ENCODE data around the gene PRR14L. TPM values are rescaled to one million over a fixed set of nuclear protein-coding genes. Genes with fewer than 3 reads are reported as not detected.
"Not testable (repeated sequence)": the region's sequence is repeated elsewhere in the genome, so short reads cannot be mapped to it uniquely, and the experiment has no call there.

The PRR14L gene
- total RNA-seq, 2 experiments from 2014 or later: 28.7 to 31.8 TPM

DNA sequence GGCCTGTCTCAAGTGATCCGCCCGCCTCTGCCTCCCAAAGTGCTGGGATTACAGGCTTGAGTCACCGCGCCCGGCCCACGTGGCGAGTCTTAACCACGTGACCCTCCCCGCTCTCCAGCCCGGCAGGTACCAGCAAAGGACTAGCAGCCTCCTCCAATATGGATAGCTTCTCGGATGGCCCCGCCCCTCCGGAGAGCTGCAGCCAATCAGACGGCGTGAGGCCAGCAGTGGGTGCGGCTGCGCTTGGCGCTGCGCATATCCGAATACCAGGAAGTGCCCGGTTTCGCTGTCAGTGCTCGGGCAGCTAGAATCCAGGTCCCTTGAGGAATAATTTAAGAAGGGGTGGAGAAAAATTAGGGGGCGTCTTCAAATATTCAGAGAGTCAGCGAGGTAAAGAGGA, 73.2 kb downstream of the PRR14L start:
- peak; percentile 95 for DNase-seq
- CTCF ChIA-PET: interaction anchor here (0.5 to 4.1 kb wide), 7 partner anchors 9 to 300 kb away, joined by 3 to 30 read pairs (median 5); no protein-coding TSS in a partner anchor
- Mint-ChIP-seq H3K27me3 (ENCODE audit: low read depth) (no peaks in the 10 kb centered on the region), H3K27ac (peak overlapping the region; percentile 82), H3K4me3 (peak overlapping the region; percentile 85), H3K4me1 (ENCODE audit: low read depth) (peaks cover 10% of the 10 kb centered on the region), H3K9me3 (no peaks in the 10 kb centered on the region), H3K36me3 (ENCODE audit: low read depth) (no peaks in the 10 kb centered on the region)
- intact Hi-C loops (cut with micrococcal nuclease): loop anchor here (2.0 kb wide), 1 partner anchor 14 kb away; the partner anchor contains the start of gene PISD

DNA sequence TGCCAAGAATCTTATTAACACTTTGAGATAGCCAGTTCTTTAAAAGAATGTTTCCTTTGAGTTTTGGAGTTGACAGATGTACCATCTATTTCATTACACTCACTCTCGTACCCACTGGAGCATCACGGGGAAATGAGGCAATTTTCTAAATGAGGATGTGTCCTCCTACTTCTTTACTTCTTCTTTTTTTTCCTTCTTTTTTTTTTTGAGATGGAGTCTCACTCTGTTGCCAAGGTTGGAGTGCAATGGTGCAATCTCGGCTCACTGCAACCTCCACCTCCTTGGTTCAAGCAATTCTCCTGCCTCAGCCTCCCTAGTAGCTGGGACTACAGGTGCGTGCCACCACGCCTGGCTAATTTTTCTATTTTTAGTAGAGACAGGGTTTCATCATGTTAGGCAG, 75.7 kb downstream of the PRR14L start:
- H3K4me3 Mint-ChIP-seq; intact Hi-C loops (cut with micrococcal nuclease); H3K36me3 Mint-ChIP-seq (ENCODE audit: low read depth); H3K27ac Mint-ChIP-seq; DNase-seq; H3K9me3 Mint-ChIP-seq; H3K27me3 Mint-ChIP-seq (ENCODE audit: low read depth): not testable (repeated sequence)
- CTCF ChIA-PET: interaction anchor here (0.6 to 4.1 kb wide), 3 partner anchors 9 to 296 kb away, joined by 3 to 30 read pairs (median 3); no protein-coding TSS in a partner anchor
- peaks cover 10% of the 10 kb centered on the region for H3K4me1 Mint-ChIP-seq (ENCODE audit: low read depth)

DNA sequence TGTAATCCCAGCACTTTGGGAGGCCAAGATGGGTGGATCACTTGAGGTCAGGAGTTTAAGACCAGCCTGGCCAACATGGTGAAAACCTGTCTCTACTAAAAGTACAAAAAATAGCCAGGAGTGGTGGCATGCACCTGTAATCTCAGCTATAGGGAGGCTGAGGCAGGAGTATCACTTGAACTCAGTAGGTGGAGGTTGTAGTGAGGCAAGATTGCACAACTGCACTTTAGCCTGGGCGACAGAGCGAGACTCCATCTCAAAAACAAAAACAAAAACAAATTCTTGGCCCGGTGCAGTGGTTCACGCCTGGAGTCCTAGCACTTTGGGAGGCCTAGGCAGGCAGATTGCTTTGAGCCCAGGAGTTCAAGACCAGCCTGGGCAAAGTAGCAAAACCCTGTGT, 81.1 kb downstream of the PRR14L start:
- not testable (repeated sequence) for H3K27ac Mint-ChIP-seq; H3K9me3 Mint-ChIP-seq; H3K4me1 Mint-ChIP-seq (ENCODE audit: low read depth); H3K27me3 Mint-ChIP-seq (ENCODE audit: low read depth); DNase-seq; H3K36me3 Mint-ChIP-seq (ENCODE audit: low read depth); H3K4me3 Mint-ChIP-seq
- CTCF ChIA-PET: interaction anchor here (0.6 to 1.6 kb wide), 7 partner anchors 8 to 391 kb away, joined by 3 to 6 read pairs (median 4); no protein-coding TSS in a partner anchor
- intact Hi-C loops (cut with micrococcal nuclease): loop anchor here (1.0 to 10.0 kb wide), 2 partner anchors 80 to 806 kb away; partner anchors contain the start of gene FBXO7

DNA sequence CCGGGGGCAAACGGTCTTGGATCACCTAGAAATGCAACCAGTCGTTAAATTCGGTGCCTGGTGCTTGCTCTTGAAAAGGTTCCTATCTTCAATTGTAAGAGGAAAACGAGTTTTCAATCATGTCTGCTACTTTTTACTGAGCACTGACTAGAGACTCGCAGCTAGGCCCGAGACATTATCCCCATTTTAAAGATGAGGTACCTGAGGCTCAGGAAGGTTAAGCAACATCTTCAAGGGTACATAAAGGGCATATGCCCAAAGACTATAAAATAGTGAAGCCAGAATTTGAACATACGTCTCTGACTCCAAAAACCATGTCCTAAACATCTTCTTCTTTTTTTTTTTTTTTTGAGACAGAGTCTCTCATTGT, 87.3 kb downstream of the PRR14L start:
- no peaks in the 10 kb centered on the region for H3K9me3 Mint-ChIP-seq
- peak overlapping the region; percentile 91 for H3K4me3 Mint-ChIP-seq
- intact Hi-C loops (cut with micrococcal nuclease): loop anchor here (1.0 to 10.0 kb wide), 8 partner anchors 14 to 812 kb away; partner anchors contain the start of genes FBXO7, RTCB and YWHAH
- CTCF ChIA-PET: interaction anchor here (0.7 to 2.6 kb wide), 2 partner anchors 308 to 318 kb away, joined by 3 to 17 read pairs; no protein-coding TSS in a partner anchor
- no peaks in the 10 kb centered on the region for H3K27me3 Mint-ChIP-seq (ENCODE audit: low read depth)
- H3K36me3 Mint-ChIP-seq (ENCODE audit: low read depth): peaks cover 6% of the 10 kb centered on the region
- DNase-seq: no peak
- H3K27ac Mint-ChIP-seq: peak overlapping the region; percentile 84
- H3K4me1 Mint-ChIP-seq (ENCODE audit: low read depth): peaks cover 38% of the 10 kb centered on the region

DNA sequence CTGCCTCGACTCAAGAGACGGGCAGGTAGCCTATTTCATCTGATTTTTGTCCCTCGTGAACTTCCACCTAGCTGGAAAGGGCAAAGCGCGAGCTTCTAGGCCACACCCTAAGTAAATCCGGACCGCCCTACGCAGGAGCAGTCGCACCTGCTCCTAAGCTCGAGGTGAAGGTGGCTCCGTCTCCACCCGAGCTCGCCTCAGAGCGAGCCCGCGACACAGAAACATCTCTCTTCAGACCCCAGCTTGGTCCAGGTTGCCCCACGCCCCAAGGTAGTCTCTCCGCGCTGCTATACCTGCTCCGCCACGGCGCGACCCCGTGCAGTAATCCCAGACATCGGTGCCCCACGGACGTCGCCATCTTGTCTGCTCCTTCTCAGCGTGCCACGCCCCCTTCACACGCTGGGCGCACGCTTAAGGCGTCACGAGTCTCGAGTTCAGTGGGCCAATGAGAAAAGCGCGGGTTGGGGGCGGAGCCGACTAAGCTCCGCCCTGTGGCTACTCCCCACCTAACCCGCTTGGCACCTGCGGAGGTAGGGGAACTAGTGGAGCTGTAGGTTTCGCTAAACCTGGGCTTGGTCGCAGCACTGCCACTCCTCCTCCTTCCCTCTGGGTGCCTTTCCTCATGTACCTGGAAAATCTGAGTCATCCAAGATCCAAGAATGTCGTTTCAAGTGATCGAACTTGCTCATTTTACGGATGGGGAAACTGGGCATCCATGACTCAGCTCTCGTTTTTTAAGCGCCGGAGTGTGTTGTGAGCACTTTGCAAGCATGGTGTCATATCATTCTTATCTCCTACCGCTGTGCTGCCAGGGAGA, 87.9 kb downstream of the PRR14L start, which contains the start of gene PISD:
TSS of gene PISD (minus strand) at position 365 of the 817 bp plus-strand sequence. CDS start at position 358, 7 bp downstream.
- peak; percentile 97 for DNase-seq
- no peaks in the 10 kb centered on the region for H3K27me3 Mint-ChIP-seq (ENCODE audit: low read depth)
- H3K36me3 Mint-ChIP-seq (ENCODE audit: low read depth): peaks cover 6% of the 10 kb centered on the region
- peak within 1 kb of the TSS; percentile 84 for H3K27ac Mint-ChIP-seq
- peak within 1 kb of the TSS; percentile 91 for H3K4me3 Mint-ChIP-seq
- CTCF ChIA-PET: interaction anchor here (0.7 to 2.6 kb wide), 3 partner anchors 32 to 318 kb away, joined by 3 to 17 read pairs (median 6); no protein-coding TSS in a partner anchor
- H3K9me3 Mint-ChIP-seq: no peaks in the 10 kb centered on the region
- intact Hi-C loops (cut with micrococcal nuclease): loop anchor here (1.0 to 10.0 kb wide), 9 partner anchors 9 to 813 kb away; partner anchors contain the start of genes FBXO7, RTCB and YWHAH
- peaks cover 38% of the 10 kb centered on the region for H3K4me1 Mint-ChIP-seq (ENCODE audit: low read depth)

DNA sequence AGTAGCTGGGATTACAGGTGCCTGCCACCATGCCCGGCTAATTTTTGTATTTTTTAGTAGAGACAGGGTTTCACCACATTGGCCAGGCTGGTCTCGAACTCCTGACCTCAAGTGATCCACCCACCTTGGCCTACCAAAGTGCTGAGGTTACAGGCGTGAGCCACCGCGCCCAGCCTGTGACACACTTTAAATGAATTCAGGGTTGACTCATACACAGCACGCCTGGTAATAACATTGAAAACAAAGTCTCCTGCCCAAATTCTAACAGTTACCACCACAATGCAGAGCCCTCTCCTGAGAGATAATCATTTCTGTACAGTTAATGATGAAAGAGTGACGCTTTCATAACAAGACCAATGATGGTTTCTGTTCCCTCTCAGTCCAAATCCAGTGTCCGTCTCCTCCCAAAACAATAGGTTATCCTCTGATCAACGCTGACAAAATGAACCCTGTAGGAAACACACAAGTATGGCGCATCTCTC, 89.0 kb downstream of the PRR14L start:
- DNase-seq: peak; percentile 72
- H3K27me3 Mint-ChIP-seq (ENCODE audit: low read depth); H3K9me3 Mint-ChIP-seq; H3K36me3 Mint-ChIP-seq (ENCODE audit: low read depth): not testable (repeated sequence)
- peak overlapping the region; percentile 84 for H3K27ac Mint-ChIP-seq
- peak overlapping the region; percentile 91 for H3K4me3 Mint-ChIP-seq
- peaks cover 38% of the 10 kb centered on the region for H3K4me1 Mint-ChIP-seq (ENCODE audit: low read depth)
- CTCF ChIA-PET: interaction anchor here (0.6 to 2.6 kb wide), 3 partner anchors 31 to 310 kb away, joined by 4 to 17 read pairs (median 6); no protein-coding TSS in a partner anchor
- intact Hi-C loops (cut with micrococcal nuclease): loop anchor here (1.0 to 10.0 kb wide), 3 partner anchors 8 to 814 kb away; partner anchors contain the start of genes FBXO7 and RTCB

DNA sequence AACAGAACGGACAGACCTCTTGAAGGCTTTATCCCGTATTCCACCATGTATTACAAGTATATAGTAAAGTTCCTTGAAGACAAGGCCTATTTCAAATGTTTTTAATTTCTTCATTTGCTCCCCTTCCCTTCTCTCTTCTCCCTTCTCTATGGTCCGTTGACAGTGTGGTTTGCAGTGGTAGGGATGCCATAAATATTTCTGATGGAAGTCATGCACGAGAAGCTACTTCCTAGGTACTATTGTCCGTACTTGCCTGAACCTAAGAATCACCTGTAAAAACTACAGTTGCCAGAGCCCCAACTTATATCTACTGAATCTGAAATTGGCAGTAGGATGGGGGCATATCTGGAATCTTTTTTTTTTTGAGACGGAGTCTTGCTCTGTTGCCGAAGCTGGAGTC, 90.7 kb downstream of the PRR14L start:
- Mint-ChIP-seq H3K4me1 (ENCODE audit: low read depth) (peaks cover 41% of the 10 kb centered on the region), H3K27ac (no peak overlapping the region), H3K9me3 (no peaks in the 10 kb centered on the region), H3K36me3 (ENCODE audit: low read depth) (peaks cover 9% of the 10 kb centered on the region), H3K27me3 (ENCODE audit: low read depth) (no peaks in the 10 kb centered on the region), H3K4me3 (no peak overlapping the region)
- CTCF ChIA-PET: interaction anchor here (0.6 to 1.1 kb wide), 3 partner anchors 9 to 180 kb away, joined by 3 to 4 read pairs (median 4); no protein-coding TSS in a partner anchor
- intact Hi-C loops (cut with micrococcal nuclease): no loop called here
- no peak for DNase-seq

DNA sequence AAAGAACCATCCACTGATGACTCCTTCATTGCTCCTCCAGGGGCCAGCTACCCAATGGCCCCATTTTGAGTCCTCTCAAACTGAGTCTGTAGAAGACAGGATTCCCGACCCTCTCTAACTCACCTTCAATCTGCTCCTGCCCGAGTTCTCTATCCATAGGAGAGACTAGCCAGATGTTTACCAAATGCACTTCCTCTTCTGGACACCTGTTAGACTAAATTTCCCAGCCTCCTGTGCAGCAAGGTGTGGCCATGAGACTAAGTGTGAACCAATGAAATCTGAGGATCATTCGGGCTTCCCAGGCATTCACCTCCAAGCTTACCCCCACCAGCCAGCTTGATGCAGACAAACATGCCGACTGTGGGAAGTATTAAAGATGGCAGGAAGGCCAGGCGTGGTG, 95.5 kb downstream of the PRR14L start:
- no peaks in the 10 kb centered on the region for H3K9me3 Mint-ChIP-seq
- peaks cover 55% of the 10 kb centered on the region for H3K4me1 Mint-ChIP-seq (ENCODE audit: low read depth)
- no peak overlapping the region for H3K4me3 Mint-ChIP-seq
- DNase-seq: no peak
- intact Hi-C loops (cut with micrococcal nuclease): no loop called here
- H3K27ac Mint-ChIP-seq: no peak overlapping the region
- H3K27me3 Mint-ChIP-seq (ENCODE audit: low read depth): no peaks in the 10 kb centered on the region
- H3K36me3 Mint-ChIP-seq (ENCODE audit: low read depth): peaks cover 9% of the 10 kb centered on the region
- CTCF ChIA-PET: interaction anchor here (0.9 to 1.3 kb wide), 3 partner anchors 12 to 20 kb away, joined by 3 to 4 read pairs (median 3); no protein-coding TSS in a partner anchor

DNA sequence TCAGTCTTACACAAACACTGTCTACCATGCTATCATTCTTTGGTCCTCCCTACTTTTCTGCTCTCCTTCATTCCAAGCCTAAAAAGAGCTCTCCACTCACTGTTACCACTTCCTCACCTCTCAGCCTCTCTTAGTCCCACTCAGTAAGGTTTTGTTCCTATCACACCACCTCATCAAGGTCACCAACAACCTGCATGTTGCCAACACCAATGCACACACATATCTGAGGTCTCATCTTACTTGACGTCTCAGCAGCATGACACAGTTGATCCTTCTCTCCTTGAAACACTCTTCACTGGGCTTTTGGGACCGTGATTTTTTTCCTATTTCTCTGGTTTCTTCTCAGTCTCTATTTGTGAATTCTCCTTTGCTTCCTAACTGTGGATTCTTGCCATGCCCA, 96.0 kb downstream of the PRR14L start:
- intact Hi-C loops (cut with micrococcal nuclease): loop anchor here (1.0 kb wide), 1 partner anchor 7 kb away; no protein-coding TSS in a partner anchor

DNA sequence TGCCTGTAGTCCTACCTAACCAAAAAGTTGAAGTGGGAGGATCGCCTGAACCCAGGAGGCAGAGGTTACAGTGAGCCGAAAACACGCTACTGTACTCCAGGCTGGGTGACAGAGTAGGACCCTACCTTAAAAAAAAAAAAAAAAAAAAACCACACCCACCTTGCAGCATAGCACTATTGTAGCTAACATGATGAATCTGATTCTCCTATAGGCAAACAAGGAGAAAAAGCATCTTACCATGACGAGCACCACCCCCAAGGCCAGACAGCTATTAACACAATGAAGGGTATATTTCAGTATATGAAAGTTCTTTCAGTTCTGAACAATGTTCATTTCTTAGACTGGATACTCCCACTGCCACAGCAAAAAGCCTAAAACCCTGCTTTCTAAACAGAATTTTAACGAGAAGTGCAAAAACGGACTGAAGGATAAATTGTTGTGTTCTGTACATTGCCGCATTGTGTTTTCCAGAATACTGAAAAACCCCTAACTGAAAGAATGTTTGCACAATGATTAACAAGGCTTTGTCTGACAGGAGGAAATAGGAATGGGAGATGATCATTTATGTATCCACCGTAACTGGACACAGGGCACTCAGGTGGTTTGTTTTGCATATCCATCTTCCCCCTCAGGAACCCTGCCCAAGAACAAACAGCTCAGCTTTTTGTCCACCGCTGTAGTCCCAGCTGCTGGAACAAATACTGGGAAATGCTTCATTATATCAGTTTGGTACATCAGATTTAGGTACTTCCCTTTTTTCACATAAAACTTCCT, 96.8 kb downstream of the PRR14L start:
- intact Hi-C loops (cut with micrococcal nuclease): loop anchor here (1.0 kb wide), 1 partner anchor 8 kb away; no protein-coding TSS in a partner anchor
- Mint-ChIP-seq H3K4me3 (no peak overlapping the region), H3K4me1 (ENCODE audit: low read depth) (peaks cover 47% of the 10 kb centered on the region), H3K9me3 (no peaks in the 10 kb centered on the region), H3K36me3 (ENCODE audit: low read depth) (peaks cover 11% of the 10 kb centered on the region), H3K27ac (no peak overlapping the region), H3K27me3 (ENCODE audit: low read depth) (no peaks in the 10 kb centered on the region)
- no peak for DNase-seq
- CTCF ChIA-PET: interaction anchor here (1.0 to 1.3 kb wide), 3 partner anchors 13 to 19 kb away, joined by 3 read pairs; no protein-coding TSS in a partner anchor

More for the DNA sequence above, 96.0 kb downstream of the PRR14L start:
- CTCF ChIA-PET: interaction anchor here (0.9 to 1.3 kb wide), 3 partner anchors 12 to 20 kb away, joined by 3 to 4 read pairs (median 3); no protein-coding TSS in a partner anchor
- H3K4me3 Mint-ChIP-seq: no peak overlapping the region
- H3K27ac Mint-ChIP-seq: no peak overlapping the region
- peaks cover 10% of the 10 kb centered on the region for H3K36me3 Mint-ChIP-seq (ENCODE audit: low read depth)
- no peaks in the 10 kb centered on the region for H3K9me3 Mint-ChIP-seq
- H3K4me1 Mint-ChIP-seq (ENCODE audit: low read depth): peaks cover 51% of the 10 kb centered on the region
- no peaks in the 10 kb centered on the region for H3K27me3 Mint-ChIP-seq (ENCODE audit: low read depth)
- no peak for DNase-seq

DNA sequence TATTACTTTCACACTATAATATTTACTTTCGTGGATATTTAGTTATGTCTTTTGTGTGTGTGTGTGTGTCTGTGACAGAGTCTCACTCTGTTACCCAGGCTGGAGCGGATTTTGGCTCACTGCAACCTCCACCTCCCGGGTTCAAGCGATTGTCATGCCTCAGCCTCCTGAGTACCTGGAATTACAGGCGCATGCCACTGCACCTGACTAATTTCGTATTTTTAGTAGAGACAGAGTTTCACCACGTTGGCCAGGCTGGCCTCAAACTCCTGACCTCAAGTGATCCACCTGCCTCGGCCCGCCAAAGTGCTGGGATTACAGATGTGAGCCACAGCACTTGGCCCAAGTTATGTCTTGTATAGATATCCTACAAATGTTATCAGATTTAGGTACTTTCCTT, 97.8 kb downstream of the PRR14L start:
- intact Hi-C loops (cut with micrococcal nuclease): no loop called here
- Mint-ChIP-seq H3K9me3 (no peaks in the 10 kb centered on the region), H3K27ac (no peak overlapping the region), H3K27me3 (ENCODE audit: low read depth) (no peaks in the 10 kb centered on the region), H3K4me1 (ENCODE audit: low read depth) (peaks cover 53% of the 10 kb centered on the region), H3K36me3 (ENCODE audit: low read depth) (peaks cover 18% of the 10 kb centered on the region), H3K4me3 (no peak overlapping the region)
- CTCF ChIA-PET: interaction anchor here (0.6 to 1.0 kb wide), 2 partner anchors 14 to 544 kb away, joined by 3 read pairs; no protein-coding TSS in a partner anchor
- no peak for DNase-seq

Measured in activated naive CD4-positive, alpha-beta T cell treated with anti-CD3 and anti-CD28 coated beads for 36 hours (primary cell).